Endodermal cell (in vitro differentiated cells): Measurements from ENCODE around the gene GPR27. TPM values are rescaled to one million over a fixed set of nuclear protein-coding genes. Genes with fewer than 3 reads are reported as not detected.

ENCODE experiments used
- DNase-seq: peaks from one replicate; pipeline ENCODE4 v3.0.0-alpha.2; 2017
- H3K27ac ChIP-seq: 2 replicates; pipeline ENCODE4 v1.5.1; 2013; ENCODE audit warnings: mild to moderate bottlenecking, low read depth, low read length, moderate library complexity
- H3K27me3 ChIP-seq: 2 replicates; pipeline ENCODE4 v1.6.1; 2013; ENCODE audit warnings: mild to moderate bottlenecking, low read length, moderate library complexity; ENCODE audit not compliant: insufficient read depth, control insufficient read depth, poor library complexity, severe bottlenecking
- H3K36me3 ChIP-seq: 2 replicates; pipeline ENCODE4 v1.7.0; 2013; ENCODE audit warnings: mild to moderate bottlenecking, low read length, moderate library complexity; ENCODE audit not compliant: control insufficient read depth, insufficient read depth
- H3K4me1 ChIP-seq: one replicate; pipeline ENCODE4 v1.7.0; 2013; ENCODE audit warnings: low read length; ENCODE audit not compliant: control insufficient read depth, insufficient read depth
- H3K4me3 ChIP-seq: 2 replicates; pipeline ENCODE4 v1.5.1; 2013; ENCODE audit warnings: mild to moderate bottlenecking, low read length, moderate library complexity
- H3K9ac ChIP-seq: 2 replicates; pipeline ENCODE4 v1.6.1; 2013; ENCODE audit warnings: mild to moderate bottlenecking, low read length, moderate library complexity; ENCODE audit not compliant: poor library complexity, severe bottlenecking; ENCODE audit errors: extremely low read depth
- H3K9me3 ChIP-seq: 2 replicates; pipeline ENCODE4 v1.6.1; 2013; ENCODE audit warnings: mild to moderate bottlenecking, low read length, moderate library complexity; ENCODE audit not compliant: control insufficient read depth
- H3K27ac Mint-ChIP-seq: 2 replicates; pipeline ENCODE4 v1.8.0; 2020; ENCODE audit warnings: mixed read lengths
- H3K27me3 Mint-ChIP-seq: 2 replicates; pipeline ENCODE4 v1.8.0; 2021; ENCODE audit warnings: mild to moderate bottlenecking, mixed read lengths; ENCODE audit not compliant: insufficient read depth
- H3K36me3 Mint-ChIP-seq: 2 replicates; pipeline ENCODE4 v1.8.0; 2020; ENCODE audit warnings: low read depth, mixed read lengths
- H3K4me1 Mint-ChIP-seq: 2 replicates; pipeline ENCODE4 v1.8.0; 2020; ENCODE audit warnings: mixed read lengths
- H3K4me3 Mint-ChIP-seq: 2 replicates; pipeline ENCODE4 v1.8.0; 2020; ENCODE audit warnings: mild to moderate bottlenecking, moderate library complexity, mixed read lengths
- H3K9me3 Mint-ChIP-seq: 2 replicates; pipeline ENCODE4 v1.8.0; 2020; ENCODE audit warnings: mild to moderate bottlenecking, mixed read lengths
- CTCF ChIP-seq: fragments of 200-600 bp; sonication (generic); conservative IDR thresholded peaks from 2 replicates; pipeline ENCODE4 v1.5.0; 2021; ENCODE audit warnings: antibody characterized with exemption, mild to moderate bottlenecking
- WGBS, 2 experiments: methylation state at CpG; one replicate each; pipeline versions ENCODE4 v1.1.5 to v1.1.7; 2013; ENCODE audit warnings: missing lambda C conversion rate in 2 of 2, mixed read lengths in 1 of 2; ENCODE audit not compliant: insufficient coverage in 1 of 2, insufficient read length in 1 of 2; 5-methylcytosine and 5-hydroxymethylcytosine counted together
- total RNA-seq, 2 donors: library from RNA; stranded (reverse); fragmentation: NEBNext Ultra II Directional in 1 of 2; extraction: Animal tissue kit (Norgen Biotek cat#: 25700) in 1 of 2; gene quantifications; 2 replicates in 1 of 2; 3 replicates in 1 of 2; pipeline ENCODE4 v1.2.1, GENCODE V29; 2021

Gene GPR27
- total RNA-seq, 2 donors from 2014 or later, result 7.4 to 7.9 TPM

GRCh38 chr3:71780430-71780829 is 26.8 kb downstream of the GPR27 start:
- Mint-ChIP-seq H3K9me3 (no peaks in the 10 kb centered on the region), H3K4me1 (peaks cover 24% of the 10 kb centered on the region), H3K27ac (no peak overlapping the region), H3K27me3 (peaks cover 47% of the 10 kb centered on the region), H3K36me3 (no peaks in the 10 kb centered on the region), H3K4me3 (no peak overlapping the region)
- H3K4me3 ChIP-seq, result no peak overlapping the region
- TF ChIP-seq CTCF, result no peak
- H3K9ac ChIP-seq, result no peak overlapping the region
- no peaks in the 10 kb centered on the region for H3K9me3 ChIP-seq
- H3K27ac ChIP-seq, result no peak overlapping the region
- H3K4me1 ChIP-seq, result peaks cover 3% of the 10 kb centered on the region
- H3K27me3 ChIP-seq, result peaks cover 46% of the 10 kb centered on the region
- no peaks in the 10 kb centered on the region for H3K36me3 ChIP-seq
- WGBS, 2 experiments, result 78 to 81% methylated on average over 4 of the region's 4 CpGs
- DNase-seq, result peak; percentile 68

GRCh38 chr3:71783152-71783551 is 29.5 kb downstream of the GPR27 start:
- H3K27ac ChIP-seq, result no peak overlapping the region
- Mint-ChIP-seq H3K4me3 (no peak overlapping the region), H3K9me3 (no peaks in the 10 kb centered on the region), H3K27me3 (peaks cover 69% of the 10 kb centered on the region), H3K27ac (no peak overlapping the region), H3K36me3 (no peaks in the 10 kb centered on the region), H3K4me1 (peaks cover 31% of the 10 kb centered on the region)
- no peak for TF ChIP-seq CTCF
- no peaks in the 10 kb centered on the region for H3K36me3 ChIP-seq
- H3K4me1 ChIP-seq, result peaks cover 3% of the 10 kb centered on the region
- H3K27me3 ChIP-seq, result peaks cover 72% of the 10 kb centered on the region
- no peak for DNase-seq
- H3K4me3 ChIP-seq, result no peak overlapping the region
- no peak overlapping the region for H3K9ac ChIP-seq
- WGBS, 2 experiments, result 84% methylated on average over 1 of the region's 1 CpG; no CpG with 5 or more reads in 1 of the 2 experiments
- H3K9me3 ChIP-seq, result no peaks in the 10 kb centered on the region

- H3K9ac ChIP-seq, result no peak overlapping the region
- H3K27me3 ChIP-seq, result peaks cover 72% of the 10 kb centered on the region
- Mint-ChIP-seq H3K36me3 (no peaks in the 10 kb centered on the region), H3K27ac (no peak overlapping the region), H3K9me3 (no peaks in the 10 kb centered on the region), H3K27me3 (peaks cover 72% of the 10 kb centered on the region), H3K4me1 (peaks cover 30% of the 10 kb centered on the region), H3K4me3 (peak overlapping the region; percentile 57)
- H3K27ac ChIP-seq, result no peak overlapping the region
- DNase-seq, result peak; percentile 71
- H3K36me3 ChIP-seq, result no peaks in the 10 kb centered on the region
- no peak for TF ChIP-seq CTCF
- peaks cover 3% of the 10 kb centered on the region for H3K4me1 ChIP-seq
- WGBS, 2 experiments, result 2% methylated on average over 11 to 23 of the region's 23 CpGs
- peak overlapping the region; percentile 64 for H3K4me3 ChIP-seq
- H3K9me3 ChIP-seq, result no peaks in the 10 kb centered on the region
Observed at GRCh38 chr3:71784201-71784913, 30.7 kb downstream of the GPR27 start.
